GM19023 (cell line): ENCODE results near the gene BTNL8.
"Not testable (repeated sequence)": the region's sequence is repeated elsewhere in the genome, so short reads cannot be mapped to it uniquely, and the experiment has no call there.

ENCODE experiments used
- ATAC-seq: cut with Tn5 transposase; IDR thresholded peaks from one replicate; pipeline ENCODE4 v1.9.1; 2021; ENCODE audit warnings: mild to moderate bottlenecking, moderate library complexity; ENCODE audit not compliant: unreplicated experiment

BTNL8 gene

GRCh38 chr5:180874804-180875582 lies 24.0 kb upstream of the BTNL8 start:
- no peak for ATAC-seq

GRCh38 chr5:180875860-180876426 lies 23.0 kb upstream of the BTNL8 start:
- no peak for ATAC-seq

- ATAC-seq, result not testable (repeated sequence)
Measured at GRCh38 chr5:180885845-180886529, 13.0 kb upstream of the BTNL8 start.

- ATAC-seq, result no peak
Measured at GRCh38 chr5:180889381-180889780, 9.6 kb upstream of the BTNL8 start.

- not testable (repeated sequence) for ATAC-seq
Measured at GRCh38 chr5:180895330-180895729, 3.6 kb upstream of the BTNL8 start.

GRCh38 chr5:180900178-180900577 lies 1.2 kb downstream of the BTNL8 start:
- no peak for ATAC-seq

- no peak for ATAC-seq
Measured at GRCh38 chr5:180901319-180902009, 2.5 kb downstream of the BTNL8 start.

- ATAC-seq, result no peak
Measured at GRCh38 chr5:180908400-180908799, 9.4 kb downstream of the BTNL8 start.

GRCh38 chr5:180908998-180909731 lies 10.2 kb downstream of the BTNL8 start:
- no peak for ATAC-seq

- no peak for ATAC-seq
Measured at GRCh38 chr5:180909782-180910181, 10.8 kb downstream of the BTNL8 start.

- no peak for ATAC-seq
Measured at GRCh38 chr5:180910182-180910581, 11.2 kb downstream of the BTNL8 start.

GRCh38 chr5:180910735-180911134 lies 11.8 kb downstream of the BTNL8 start:
- no peak for ATAC-seq

GRCh38 chr5:180914646-180915045 lies 15.7 kb downstream of the BTNL8 start:
- ATAC-seq, result no peak

- no peak for ATAC-seq
Measured at GRCh38 chr5:180915924-180916323, 17.0 kb downstream of the BTNL8 start.

- no peak for ATAC-seq
Measured at GRCh38 chr5:180918380-180918779, 19.4 kb downstream of the BTNL8 start.

- ATAC-seq, result no peak
Measured at GRCh38 chr5:180920710-180921109, 21.8 kb downstream of the BTNL8 start.

GRCh38 chr5:180922932-180923331 lies 24.0 kb downstream of the BTNL8 start:
- no peak for ATAC-seq

GRCh38 chr5:180932660-180933059 lies 33.7 kb downstream of the BTNL8 start:
- no peak for ATAC-seq

- ATAC-seq, result no peak
Measured at GRCh38 chr5:180935203-180935602, 36.2 kb downstream of the BTNL8 start.

- no peak for ATAC-seq
Measured at GRCh38 chr5:180938294-180938693, 39.3 kb downstream of the BTNL8 start.
